BE2C (cell line): ENCODE results near the gene CD9.

Source experiments
- DNase-seq: peaks from one replicate; pipeline ENCODE4 v3.0.0-alpha.2; 2020
- H3K27me3 ChIP-seq: fragments of 250-450 bp; sonication (Bioruptor Pico); 2 replicates; pipeline ENCODE4 v1.5.1; 2020; ENCODE audit warnings: mild to moderate bottlenecking
- H3K36me3 ChIP-seq: fragments of 250-450 bp; sonication (Bioruptor Pico); 2 replicates; pipeline ENCODE4 v1.5.1; 2020; ENCODE audit warnings: mild to moderate bottlenecking
- H3K4me1 ChIP-seq: fragments of 250-450 bp; sonication (Bioruptor Pico); 2 replicates; pipeline ENCODE4 v1.5.1; 2020
- H3K4me3 ChIP-seq: 2 replicates; pipeline ENCODE4 v1.5.1; 2011; ENCODE audit warnings: low read depth, low read length
- H3K9me3 ChIP-seq: fragments of 250-450 bp; sonication (Bioruptor Pico); 2 replicates; pipeline ENCODE4 v1.5.1; 2020
- TF ChIP-seq, protein P1 (sequence below): IDR thresholded peaks from 2 replicates; pipeline ENCODE4 v1.5.1; 2012; ENCODE audit warnings: mild to moderate bottlenecking, low read depth, low read length

CD9 gene

DNA sequence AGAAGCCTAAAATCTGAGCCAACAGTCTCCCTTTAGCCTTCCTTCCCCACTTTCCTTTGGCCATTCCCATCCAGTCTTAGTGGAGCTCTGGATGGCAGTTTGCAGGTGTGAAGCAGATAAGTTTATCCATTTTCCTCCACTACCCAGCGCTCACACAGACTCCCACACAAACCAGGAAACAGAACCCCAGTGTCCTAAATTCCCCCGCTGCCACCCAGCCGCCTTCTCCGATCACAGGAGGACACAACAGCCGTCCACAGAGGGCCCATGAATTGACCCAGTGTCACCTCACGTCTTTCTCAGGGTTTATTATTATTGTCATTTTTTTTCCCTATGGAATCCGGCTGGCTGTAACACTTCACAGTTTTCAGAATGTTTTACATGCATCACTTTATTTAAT, 16.4 kb downstream of the CD9 start:
- DNase-seq: no peak
- TF ChIP-seq, protein P1, sequence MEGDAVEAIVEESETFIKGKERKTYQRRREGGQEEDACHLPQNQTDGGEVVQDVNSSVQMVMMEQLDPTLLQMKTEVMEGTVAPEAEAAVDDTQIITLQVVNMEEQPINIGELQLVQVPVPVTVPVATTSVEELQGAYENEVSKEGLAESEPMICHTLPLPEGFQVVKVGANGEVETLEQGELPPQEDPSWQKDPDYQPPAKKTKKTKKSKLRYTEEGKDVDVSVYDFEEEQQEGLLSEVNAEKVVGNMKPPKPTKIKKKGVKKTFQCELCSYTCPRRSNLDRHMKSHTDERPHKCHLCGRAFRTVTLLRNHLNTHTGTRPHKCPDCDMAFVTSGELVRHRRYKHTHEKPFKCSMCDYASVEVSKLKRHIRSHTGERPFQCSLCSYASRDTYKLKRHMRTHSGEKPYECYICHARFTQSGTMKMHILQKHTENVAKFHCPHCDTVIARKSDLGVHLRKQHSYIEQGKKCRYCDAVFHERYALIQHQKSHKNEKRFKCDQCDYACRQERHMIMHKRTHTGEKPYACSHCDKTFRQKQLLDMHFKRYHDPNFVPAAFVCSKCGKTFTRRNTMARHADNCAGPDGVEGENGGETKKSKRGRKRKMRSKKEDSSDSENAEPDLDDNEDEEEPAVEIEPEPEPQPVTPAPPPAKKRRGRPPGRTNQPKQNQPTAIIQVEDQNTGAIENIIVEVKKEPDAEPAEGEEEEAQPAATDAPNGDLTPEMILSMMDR: no peak
- Histone ChIP-seq H3K4me1 (peaks cover 6% of the 10 kb centered on the region; the same call in 1 of the 2 replicates), H3K4me3 (no peak overlapping the region), H3K9me3 (no peaks in the 10 kb centered on the region), H3K27me3 (no peaks in the 10 kb centered on the region), H3K36me3 (no peaks in the 10 kb centered on the region; the same call in 1 of the 2 replicates)

- no peak for DNase-seq
- peaks cover 6% of the 10 kb centered on the region for H3K4me1 ChIP-seq
- no peaks in the 10 kb centered on the region for H3K27me3 ChIP-seq
- no peaks in the 10 kb centered on the region; the same call in 1 of the 2 replicates for H3K36me3 ChIP-seq
- no peaks in the 10 kb centered on the region for H3K9me3 ChIP-seq
- no peak overlapping the region for H3K4me3 ChIP-seq
- TF ChIP-seq, protein P1: no peak
Observed at GRCh38 chr12:6218347-6218925, 18.2 kb downstream of the CD9 start.

GRCh38 chr12:6219980-6220379, 19.8 kb downstream of the CD9 start:
- H3K36me3 ChIP-seq: peaks cover 8% of the 10 kb centered on the region; the same call in 1 of the 2 replicates
- DNase-seq: no peak
- peaks cover 9% of the 10 kb centered on the region for H3K4me1 ChIP-seq
- TF ChIP-seq, protein P1: no peak
- no peaks in the 10 kb centered on the region for H3K27me3 ChIP-seq
- H3K9me3 ChIP-seq: no peaks in the 10 kb centered on the region
- no peak overlapping the region for H3K4me3 ChIP-seq

DNA sequence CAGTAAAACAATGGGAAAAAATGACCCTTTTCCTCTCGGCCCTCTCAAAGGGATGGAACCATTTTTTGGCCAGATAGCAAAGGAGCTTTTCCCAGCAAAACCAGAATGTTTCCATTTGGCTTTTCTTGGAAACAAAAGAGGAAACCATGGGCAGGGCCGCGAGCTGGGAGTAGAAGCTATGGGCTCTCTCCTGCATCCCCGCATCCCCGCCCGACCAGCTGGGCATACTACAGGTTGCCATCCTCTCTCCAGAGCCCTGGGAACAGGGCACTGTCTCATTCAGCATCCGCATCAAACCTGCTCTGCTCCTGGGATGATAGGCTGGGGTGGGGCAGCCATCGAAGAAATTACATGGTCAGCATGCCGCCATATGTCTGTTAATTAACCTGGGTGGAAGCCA, 20.9 kb downstream of the CD9 start:
- no peak for DNase-seq
- Histone ChIP-seq H3K36me3 (peaks cover 8% of the 10 kb centered on the region; the same call in 1 of the 2 replicates), H3K4me1 (peaks cover 6% of the 10 kb centered on the region), H3K4me3 (no peak overlapping the region), H3K27me3 (no peaks in the 10 kb centered on the region), H3K9me3 (no peaks in the 10 kb centered on the region)
- TF ChIP-seq, protein P1: no peak

DNA sequence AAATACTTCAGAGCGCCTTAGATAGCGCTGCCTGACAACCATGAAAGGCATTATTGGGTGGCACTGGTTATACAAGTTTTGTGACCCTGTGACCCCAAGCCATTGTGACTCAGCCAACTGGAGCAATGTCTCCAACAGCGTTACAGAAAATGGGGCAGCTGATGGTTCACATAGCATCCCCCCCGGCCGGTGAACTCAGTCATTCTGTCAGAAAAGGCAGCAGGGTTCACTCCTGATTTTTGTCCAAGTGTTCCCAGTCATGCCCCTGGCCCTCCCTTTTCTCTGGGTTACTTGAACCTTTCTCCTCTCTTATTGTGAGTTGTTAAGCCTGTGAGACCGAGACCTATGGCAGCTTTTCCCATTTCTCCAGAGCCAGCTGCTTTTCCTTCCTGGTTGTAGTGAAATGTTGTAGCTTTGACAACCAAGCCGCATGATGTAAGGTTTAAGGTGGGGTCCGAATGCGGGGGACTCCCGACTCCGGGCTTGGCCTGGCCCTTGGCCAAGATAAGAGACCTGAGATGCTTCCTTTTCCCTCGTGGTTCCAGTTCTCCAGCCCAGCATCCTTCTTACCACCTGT, 22.0 kb downstream of the CD9 start:
- DNase-seq: no peak
- H3K27me3 ChIP-seq: no peaks in the 10 kb centered on the region
- no peak overlapping the region for H3K4me3 ChIP-seq
- no peaks in the 10 kb centered on the region for H3K9me3 ChIP-seq
- H3K4me1 ChIP-seq: peaks cover 3% of the 10 kb centered on the region
- TF ChIP-seq, protein P1: no peak
- H3K36me3 ChIP-seq: peaks cover 8% of the 10 kb centered on the region; the same call in 1 of the 2 replicates

DNA sequence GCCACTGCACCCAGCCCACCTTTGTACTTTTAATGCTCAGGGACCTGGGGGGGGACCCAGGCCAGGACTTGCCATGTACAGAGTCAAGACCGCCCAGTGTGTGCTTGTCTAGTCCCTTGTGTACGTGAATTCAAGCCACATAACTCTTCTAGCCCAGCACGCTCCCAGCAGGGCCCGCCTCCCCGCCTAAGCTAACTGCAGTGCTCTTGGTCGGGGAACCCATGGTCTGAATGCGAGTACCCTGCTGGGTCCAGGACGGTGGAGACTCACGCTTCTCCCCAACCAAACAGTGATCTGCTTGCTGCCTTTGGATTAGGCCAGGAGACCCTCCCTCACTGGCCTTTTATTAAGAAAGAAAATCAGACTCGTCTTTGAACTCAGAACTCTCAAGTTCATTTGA, 23.3 kb downstream of the CD9 start:
- no peaks in the 10 kb centered on the region for H3K9me3 ChIP-seq
- H3K36me3 ChIP-seq: peaks cover 18% of the 10 kb centered on the region
- DNase-seq: no peak
- TF ChIP-seq, protein P1: no peak
- no peak overlapping the region for H3K4me3 ChIP-seq
- H3K27me3 ChIP-seq: no peaks in the 10 kb centered on the region
- peaks cover 6% of the 10 kb centered on the region for H3K4me1 ChIP-seq
